OCI-LY1 (cell line): ENCODE data around the gene STK38.

Source experiments
- H2AFZ ChIP-seq: fragments of 200-600 bp; sonication (generic), shearing (Covaris generic); 2 replicates; pipeline ENCODE4 v1.6.0; 2014; ENCODE audit warnings: antibody characterized with exemption, mild to moderate bottlenecking, low read length
- H3F3A ChIP-seq: fragments of 200-600 bp; sonication (generic), shearing (Covaris generic); 2 replicates; pipeline ENCODE4 v1.6.0; 2014; ENCODE audit warnings: mild to moderate bottlenecking, antibody characterized with exemption, low read length, moderate library complexity; ENCODE audit not compliant: insufficient read depth
- H3K27ac ChIP-seq: fragments of 200-600 bp; sonication (generic); 2 replicates; pipeline ENCODE4 v1.5.1; 2014; ENCODE audit warnings: low read length, mixed run types, mild to moderate bottlenecking, low read depth; ENCODE audit not compliant: poor library complexity, severe bottlenecking
- H3K27me3 ChIP-seq: fragments of 200-600 bp; sonication (generic); 2 replicates; pipeline ENCODE4 v1.6.0; 2014; ENCODE audit warnings: antibody characterized with exemption, mild to moderate bottlenecking, low read length, moderate library complexity; ENCODE audit not compliant: insufficient read depth
- H3K36me3 ChIP-seq: fragments of 200-600 bp; sonication (generic); 2 replicates; pipeline ENCODE4 v1.6.1; 2014; ENCODE audit warnings: mild to moderate bottlenecking, antibody characterized with exemption, low read length, moderate library complexity, mixed read lengths; ENCODE audit not compliant: insufficient read depth
- H3K4me1 ChIP-seq: fragments of 200-600 bp; sonication (generic); 2 replicates; pipeline ENCODE4 v1.5.1; 2014; ENCODE audit warnings: mild to moderate bottlenecking, low read length, moderate library complexity; ENCODE audit not compliant: insufficient read depth, severe bottlenecking
- H3K4me2 ChIP-seq: fragments of 200-600 bp; sonication (generic), shearing (Covaris generic); 2 replicates; pipeline ENCODE4 v1.6.1; 2014; ENCODE audit warnings: low read length
- H3K4me3 ChIP-seq: fragments of 200-600 bp; sonication (generic); 2 replicates; pipeline ENCODE4 v1.5.1; 2014; ENCODE audit warnings: low read length, low read depth, mild to moderate bottlenecking, mixed read lengths; ENCODE audit not compliant: poor library complexity, severe bottlenecking
- H3K79me2 ChIP-seq: fragments of 200-600 bp; shearing (Covaris generic); 2 replicates; pipeline ENCODE4 v1.6.1; 2016; ENCODE audit warnings: mixed run types, low read length, mixed read lengths; ENCODE audit not compliant: insufficient read depth
- H3K9ac ChIP-seq: fragments of 200-600 bp; sonication (generic), shearing (Covaris generic); 2 replicates; pipeline ENCODE4 v1.6.1; 2014; ENCODE audit warnings: mild to moderate bottlenecking, low read length, mixed read lengths
- H3K9me2 ChIP-seq: fragments of 200-600 bp; sonication (generic), shearing (Covaris generic); 2 replicates; pipeline ENCODE4 v1.6.1; 2014; ENCODE audit warnings: low read depth, mild to moderate bottlenecking, low read length, mixed read lengths
- H3K9me3 ChIP-seq: fragments of 200-600 bp; shearing (Covaris generic); 2 replicates; pipeline ENCODE4 v1.6.1; 2014; ENCODE audit warnings: low read length, mixed read lengths
- H4K20me1 ChIP-seq: fragments of 200-600 bp; sonication (generic), shearing (Covaris generic); 2 replicates; pipeline ENCODE4 v1.6.0; 2016; ENCODE audit warnings: mild to moderate bottlenecking, low read length; ENCODE audit not compliant: insufficient read depth
- CTCF ChIP-seq: fragments of 200-600 bp; sonication (generic), shearing (Covaris generic); IDR thresholded peaks from 2 replicates; pipeline ENCODE4 v1.5.1; 2017; ENCODE audit warnings: mild to moderate bottlenecking, antibody characterized with exemption, low read length, moderate library complexity, mixed read lengths
- EZH2 ChIP-seq: fragments of 200-600 bp; sonication (generic), shearing (Covaris generic); IDR thresholded peaks from 2 replicates; pipeline ENCODE4 v1.8.0; 2017; ENCODE audit warnings: borderline replicate concordance, mixed run types, mild to moderate bottlenecking, antibody characterized with exemption, low read length, moderate library complexity, mixed read lengths

The STK38 gene

GRCh38 chr6:36571122-36572043, 24.1 kb upstream of the STK38 start:
- H3K79me2 ChIP-seq, result no peaks in the 10 kb centered on the region
- H3K9me3 ChIP-seq, result 0 out of 2 replicates have a peak, but pooled peaks cover 3% of the 10 kb centered on the region
- no peak overlapping the region for H3K4me2 ChIP-seq
- TF ChIP-seq CTCF (no peak), EZH2 (no peak)
- no peak overlapping the region for H3K27ac ChIP-seq
- H3K27me3 ChIP-seq, result no peaks in the 10 kb centered on the region
- no peaks in the 10 kb centered on the region for H3F3A ChIP-seq
- no peaks in the 10 kb centered on the region for H4K20me1 ChIP-seq
- H3K4me3 ChIP-seq, result no peak overlapping the region
- no peaks in the 10 kb centered on the region for H3K9me2 ChIP-seq
- H3K9ac ChIP-seq, result no peak overlapping the region
- H3K36me3 ChIP-seq, result no peaks in the 10 kb centered on the region
- no peak overlapping the region for H2AFZ ChIP-seq
- no peaks in the 10 kb centered on the region for H3K4me1 ChIP-seq

- H4K20me1 ChIP-seq, result no peaks in the 10 kb centered on the region
- 0 out of 2 replicates have a peak, but pooled peaks cover 3% of the 10 kb centered on the region for H3K9me3 ChIP-seq
- no peak overlapping the region for H3K9ac ChIP-seq
- H2AFZ ChIP-seq, result no peak overlapping the region
- no peak overlapping the region for H3K4me3 ChIP-seq
- H3K27me3 ChIP-seq, result no peaks in the 10 kb centered on the region
- H3K4me2 ChIP-seq, result no peak overlapping the region
- H3K4me1 ChIP-seq, result no peaks in the 10 kb centered on the region
- no peak overlapping the region for H3K27ac ChIP-seq
- no peaks in the 10 kb centered on the region for H3K9me2 ChIP-seq
- no peak for TF ChIP-seq CTCF
- no peak for TF ChIP-seq EZH2
- no peaks in the 10 kb centered on the region for H3F3A ChIP-seq
- no peaks in the 10 kb centered on the region for H3K36me3 ChIP-seq
- no peaks in the 10 kb centered on the region for H3K79me2 ChIP-seq
Measured at GRCh38 chr6:36570264-36570663, 23.0 kb upstream of the STK38 start.

DNA sequence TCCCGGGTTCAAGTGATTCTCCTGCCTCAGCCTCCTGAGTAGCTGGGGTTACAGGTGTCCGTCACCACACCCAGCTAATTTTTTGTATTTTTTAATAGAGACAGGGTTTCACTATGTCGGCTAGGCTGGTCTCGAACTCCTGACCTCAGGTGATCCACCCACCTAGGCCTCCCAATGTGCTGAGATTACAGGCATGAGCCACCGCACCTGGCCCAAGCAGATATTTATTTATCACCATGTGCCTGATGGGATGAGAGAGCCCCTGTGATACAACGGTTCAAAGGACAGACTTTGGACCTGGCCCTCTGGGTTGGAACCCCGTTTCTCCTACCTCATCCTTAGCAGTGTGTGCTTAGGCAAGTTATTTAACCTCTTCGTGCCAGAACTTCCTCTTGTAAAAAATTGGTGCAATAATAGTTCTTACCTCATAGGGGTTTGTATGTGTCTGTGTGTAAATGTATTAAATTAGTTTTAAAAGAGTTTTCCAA, 19.2 kb upstream of the STK38 start:
- H3K9ac ChIP-seq, result no peak overlapping the region
- no peaks in the 10 kb centered on the region for H3K27me3 ChIP-seq
- H3K9me3 ChIP-seq, result no peaks in the 10 kb centered on the region
- no peaks in the 10 kb centered on the region for H3K36me3 ChIP-seq
- no peak overlapping the region for H3K4me2 ChIP-seq
- H3K79me2 ChIP-seq, result no peaks in the 10 kb centered on the region
- H3K27ac ChIP-seq, result no peak overlapping the region
- TF ChIP-seq EZH2, result no peak
- no peak for TF ChIP-seq CTCF
- no peak overlapping the region for H2AFZ ChIP-seq
- no peaks in the 10 kb centered on the region for H3F3A ChIP-seq
- H3K4me1 ChIP-seq, result no peaks in the 10 kb centered on the region
- no peaks in the 10 kb centered on the region for H4K20me1 ChIP-seq
- no peaks in the 10 kb centered on the region for H3K9me2 ChIP-seq
- no peak overlapping the region for H3K4me3 ChIP-seq
